H1 (cell line): ENCODE results near the gene RAMP2. TPM values are rescaled to one million over a fixed set of nuclear protein-coding genes. Genes with fewer than 3 reads are reported as not detected.

Experiments
- CHD2 ChIP-seq: IDR thresholded peaks from 2 replicates; pipeline ENCODE4 v1.6.1; 2012; ENCODE audit warnings: low read length, improper control_type of control experiment
- CTBP2 ChIP-seq: IDR thresholded peaks from 2 replicates; pipeline ENCODE4 v1.7.0; 2011; ENCODE audit warnings: borderline replicate concordance, mild to moderate bottlenecking, moderate library complexity, mixed read lengths, low read length; ENCODE audit not compliant: insufficient read depth, insufficient read length
- GABPA ChIP-seq: IDR thresholded peaks from 2 replicates; pipeline ENCODE4 v1.6.1; 2011; ENCODE audit warnings: mild to moderate bottlenecking, low read length, moderate library complexity, borderline replicate concordance; ENCODE audit not compliant: insufficient read depth
- KDM5A ChIP-seq: fragments of 200-600 bp; IDR thresholded peaks from 2 replicates; pipeline ENCODE4 v1.7.1; 2012; ENCODE audit warnings: mild to moderate bottlenecking, low read length, inconsistent platforms, mixed read lengths
- POLR2AphosphoS5 ChIP-seq: IDR thresholded peaks from 2 replicates; pipeline ENCODE4 v1.6.1; 2011; ENCODE audit warnings: low read depth, low read length
- SIRT6 ChIP-seq: IDR thresholded peaks from one replicate; pipeline ENCODE4 v1.7.1; 2012; ENCODE audit warnings: low read length, inconsistent platforms
- SP1 ChIP-seq: IDR thresholded peaks from 2 replicates; pipeline ENCODE4 v1.6.1; 2011; ENCODE audit warnings: low read depth, low read length
- polyA plus RNA-seq, 7 experiments: library from polyadenylated mRNA; depleted of rRNA in 3 of 7; stranded (reverse) in 5 of 7; unstranded in 2 of 7; fragments of >200 nt in 5 of 7; fragments of 200-250 nt in 2 of 7; gene quantifications; 1 replicate in 5 of 7; 2 replicates in 1 of 7; 4 replicates in 1 of 7; pipeline versions ENCODE4 v1.2.1 to v1.2.3, GENCODE V29; 2011 to 2013; ENCODE audit warnings: missing spikeins in 2 of 7, mixed read lengths in 2 of 7
- total RNA-seq: library from RNA; stranded (reverse); fragmentation: NEBNext Ultra II Directional; extraction: Animal tissue kit (Norgen Biotek cat#: 25700); gene quantifications from 2 replicates; pipeline ENCODE4 v1.2.1, GENCODE V29; 2021
- TF ChIP-seq, protein P1 (sequence below): fragments of 300-600 bp; sonication (generic); IDR thresholded peaks from 2 replicates; pipeline ENCODE4 v1.7.1; 2012; ENCODE audit warnings: low read length, moderate library complexity, mild to moderate bottlenecking, inconsistent platforms; ENCODE audit not compliant: insufficient replicate concordance
- TF ChIP-seq, protein P2 (sequence below): IDR thresholded peaks from 2 replicates; pipeline ENCODE4 v1.6.1; 2012; ENCODE audit warnings: inconsistent platforms

The RAMP2 gene
- total and polyA plus RNA-seq, 2 of the 8 experiments (the other 6 are each of a cell fraction or from before 2014, with no cell fraction given), result 13.4 to 41.7 TPM

DNA sequence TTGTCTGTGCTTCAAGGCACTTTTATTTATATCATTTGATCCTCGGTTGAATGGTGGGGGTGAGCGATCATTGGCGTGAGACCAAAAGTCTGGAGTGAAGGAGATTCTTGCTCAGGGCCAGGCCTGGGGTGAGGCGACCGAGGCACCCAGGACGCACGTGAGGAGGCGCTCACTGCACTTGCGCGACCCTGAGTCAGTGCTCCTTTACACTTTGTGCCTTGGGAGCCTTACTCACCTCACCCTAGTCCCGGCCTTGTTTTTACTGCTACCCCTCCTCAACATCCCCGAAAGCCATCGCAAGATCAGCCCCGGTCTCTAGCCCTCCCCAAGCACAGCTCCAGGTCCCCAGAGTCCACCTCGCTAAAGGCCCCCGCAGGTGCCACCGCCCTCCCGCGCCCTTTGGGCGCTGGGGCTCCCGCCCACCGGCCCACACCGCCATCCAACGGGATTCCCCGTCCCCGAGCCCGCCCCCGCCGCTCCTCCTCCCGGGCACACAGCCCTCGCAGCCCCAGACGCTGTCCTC is 16.7 kb upstream of the RAMP2 start (continued):
- TF ChIP-seq, protein P1, sequence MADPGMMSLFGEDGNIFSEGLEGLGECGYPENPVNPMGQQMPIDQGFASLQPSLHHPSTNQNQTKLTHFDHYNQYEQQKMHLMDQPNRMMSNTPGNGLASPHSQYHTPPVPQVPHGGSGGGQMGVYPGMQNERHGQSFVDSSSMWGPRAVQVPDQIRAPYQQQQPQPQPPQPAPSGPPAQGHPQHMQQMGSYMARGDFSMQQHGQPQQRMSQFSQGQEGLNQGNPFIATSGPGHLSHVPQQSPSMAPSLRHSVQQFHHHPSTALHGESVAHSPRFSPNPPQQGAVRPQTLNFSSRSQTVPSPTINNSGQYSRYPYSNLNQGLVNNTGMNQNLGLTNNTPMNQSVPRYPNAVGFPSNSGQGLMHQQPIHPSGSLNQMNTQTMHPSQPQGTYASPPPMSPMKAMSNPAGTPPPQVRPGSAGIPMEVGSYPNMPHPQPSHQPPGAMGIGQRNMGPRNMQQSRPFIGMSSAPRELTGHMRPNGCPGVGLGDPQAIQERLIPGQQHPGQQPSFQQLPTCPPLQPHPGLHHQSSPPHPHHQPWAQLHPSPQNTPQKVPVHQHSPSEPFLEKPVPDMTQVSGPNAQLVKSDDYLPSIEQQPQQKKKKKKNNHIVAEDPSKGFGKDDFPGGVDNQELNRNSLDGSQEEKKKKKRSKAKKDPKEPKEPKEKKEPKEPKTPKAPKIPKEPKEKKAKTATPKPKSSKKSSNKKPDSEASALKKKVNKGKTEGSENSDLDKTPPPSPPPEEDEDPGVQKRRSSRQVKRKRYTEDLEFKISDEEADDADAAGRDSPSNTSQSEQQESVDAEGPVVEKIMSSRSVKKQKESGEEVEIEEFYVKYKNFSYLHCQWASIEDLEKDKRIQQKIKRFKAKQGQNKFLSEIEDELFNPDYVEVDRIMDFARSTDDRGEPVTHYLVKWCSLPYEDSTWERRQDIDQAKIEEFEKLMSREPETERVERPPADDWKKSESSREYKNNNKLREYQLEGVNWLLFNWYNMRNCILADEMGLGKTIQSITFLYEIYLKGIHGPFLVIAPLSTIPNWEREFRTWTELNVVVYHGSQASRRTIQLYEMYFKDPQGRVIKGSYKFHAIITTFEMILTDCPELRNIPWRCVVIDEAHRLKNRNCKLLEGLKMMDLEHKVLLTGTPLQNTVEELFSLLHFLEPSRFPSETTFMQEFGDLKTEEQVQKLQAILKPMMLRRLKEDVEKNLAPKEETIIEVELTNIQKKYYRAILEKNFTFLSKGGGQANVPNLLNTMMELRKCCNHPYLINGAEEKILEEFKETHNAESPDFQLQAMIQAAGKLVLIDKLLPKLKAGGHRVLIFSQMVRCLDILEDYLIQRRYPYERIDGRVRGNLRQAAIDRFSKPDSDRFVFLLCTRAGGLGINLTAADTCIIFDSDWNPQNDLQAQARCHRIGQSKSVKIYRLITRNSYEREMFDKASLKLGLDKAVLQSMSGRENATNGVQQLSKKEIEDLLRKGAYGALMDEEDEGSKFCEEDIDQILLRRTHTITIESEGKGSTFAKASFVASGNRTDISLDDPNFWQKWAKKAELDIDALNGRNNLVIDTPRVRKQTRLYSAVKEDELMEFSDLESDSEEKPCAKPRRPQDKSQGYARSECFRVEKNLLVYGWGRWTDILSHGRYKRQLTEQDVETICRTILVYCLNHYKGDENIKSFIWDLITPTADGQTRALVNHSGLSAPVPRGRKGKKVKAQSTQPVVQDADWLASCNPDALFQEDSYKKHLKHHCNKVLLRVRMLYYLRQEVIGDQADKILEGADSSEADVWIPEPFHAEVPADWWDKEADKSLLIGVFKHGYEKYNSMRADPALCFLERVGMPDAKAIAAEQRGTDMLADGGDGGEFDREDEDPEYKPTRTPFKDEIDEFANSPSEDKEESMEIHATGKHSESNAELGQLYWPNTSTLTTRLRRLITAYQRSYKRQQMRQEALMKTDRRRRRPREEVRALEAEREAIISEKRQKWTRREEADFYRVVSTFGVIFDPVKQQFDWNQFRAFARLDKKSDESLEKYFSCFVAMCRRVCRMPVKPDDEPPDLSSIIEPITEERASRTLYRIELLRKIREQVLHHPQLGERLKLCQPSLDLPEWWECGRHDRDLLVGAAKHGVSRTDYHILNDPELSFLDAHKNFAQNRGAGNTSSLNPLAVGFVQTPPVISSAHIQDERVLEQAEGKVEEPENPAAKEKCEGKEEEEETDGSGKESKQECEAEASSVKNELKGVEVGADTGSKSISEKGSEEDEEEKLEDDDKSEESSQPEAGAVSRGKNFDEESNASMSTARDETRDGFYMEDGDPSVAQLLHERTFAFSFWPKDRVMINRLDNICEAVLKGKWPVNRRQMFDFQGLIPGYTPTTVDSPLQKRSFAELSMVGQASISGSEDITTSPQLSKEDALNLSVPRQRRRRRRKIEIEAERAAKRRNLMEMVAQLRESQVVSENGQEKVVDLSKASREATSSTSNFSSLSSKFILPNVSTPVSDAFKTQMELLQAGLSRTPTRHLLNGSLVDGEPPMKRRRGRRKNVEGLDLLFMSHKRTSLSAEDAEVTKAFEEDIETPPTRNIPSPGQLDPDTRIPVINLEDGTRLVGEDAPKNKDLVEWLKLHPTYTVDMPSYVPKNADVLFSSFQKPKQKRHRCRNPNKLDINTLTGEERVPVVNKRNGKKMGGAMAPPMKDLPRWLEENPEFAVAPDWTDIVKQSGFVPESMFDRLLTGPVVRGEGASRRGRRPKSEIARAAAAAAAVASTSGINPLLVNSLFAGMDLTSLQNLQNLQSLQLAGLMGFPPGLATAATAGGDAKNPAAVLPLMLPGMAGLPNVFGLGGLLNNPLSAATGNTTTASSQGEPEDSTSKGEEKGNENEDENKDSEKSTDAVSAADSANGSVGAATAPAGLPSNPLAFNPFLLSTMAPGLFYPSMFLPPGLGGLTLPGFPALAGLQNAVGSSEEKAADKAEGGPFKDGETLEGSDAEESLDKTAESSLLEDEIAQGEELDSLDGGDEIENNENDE, result no peak
- TF ChIP-seq KDM5A (no peak), CHD2 (0 out of 2 replicates have a peak, but pooled peaks have one; percentile 4), POLR2AphosphoS5 (peak; percentile 52; the same call in 1 of the 2 replicates), GABPA (no peak), SIRT6 (no peak), SP1 (no peak), CTBP2 (no peak)
- TF ChIP-seq, protein P2, sequence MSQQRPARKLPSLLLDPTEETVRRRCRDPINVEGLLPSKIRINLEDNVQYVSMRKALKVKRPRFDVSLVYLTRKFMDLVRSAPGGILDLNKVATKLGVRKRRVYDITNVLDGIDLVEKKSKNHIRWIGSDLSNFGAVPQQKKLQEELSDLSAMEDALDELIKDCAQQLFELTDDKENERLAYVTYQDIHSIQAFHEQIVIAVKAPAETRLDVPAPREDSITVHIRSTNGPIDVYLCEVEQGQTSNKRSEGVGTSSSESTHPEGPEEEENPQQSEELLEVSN, result 0 out of 2 replicates have a peak, but pooled peaks have one; percentile 62
